HG03469 (cell line): ENCODE measurements around the gene MAGEA2.
"Not testable (repeated sequence)": the region's sequence is repeated elsewhere in the genome, so short reads cannot be mapped to it uniquely, and the experiment has no call there.

ENCODE experiments used
- ATAC-seq: cut with Tn5 transposase; IDR thresholded peaks from one replicate; pipeline ENCODE4 v1.9.1; 2021; ENCODE audit warnings: mild to moderate bottlenecking, moderate library complexity, moderate number of reproducible peaks; ENCODE audit not compliant: unreplicated experiment

Gene MAGEA2

GRCh38 chrX:152753686-152754650 lies at the start of gene MAGEA2:
Gene MAGEA2, minus strand, starts transcription at chrX:152753842. Its CDS starts 2,479 bp downstream, at chrX:152751363.
- ATAC-seq = not testable (repeated sequence)

GRCh38 chrX:152798945-152799344 lies 45.3 kb upstream of the MAGEA2 start:
- ATAC-seq = no peak

- peak; percentile 67 for ATAC-seq
These were observed 33.4 kb upstream of the MAGEA2 start for GRCh38 chrX:152787062-152787461.

GRCh38 chrX:152769549-152770289 lies 16.1 kb upstream of the MAGEA2 start, which contains the start of gene MAGEA6:
Gene MAGEA6, minus strand, starts transcription at chrX:152769689. Its CDS starts 2,039 bp downstream, at chrX:152767650.
- ATAC-seq = not testable (repeated sequence)

GRCh38 chrX:152766562-152766961 lies 12.9 kb upstream of the MAGEA2 start:
- ATAC-seq = not testable (repeated sequence)

GRCh38 chrX:152761582-152761981 lies 7.9 kb upstream of the MAGEA2 start:
- ATAC-seq = not testable (repeated sequence)

GRCh38 chrX:152759544-152759943 lies 5.9 kb upstream of the MAGEA2 start:
- ATAC-seq = not testable (repeated sequence)

GRCh38 chrX:152758918-152759317 lies 5.3 kb upstream of the MAGEA2 start, which contains the start of gene CSAG3:
Gene CSAG3, plus strand, starts transcription at chrX:152759218.
- ATAC-seq = not testable (repeated sequence)

GRCh38 chrX:152754871-152755270 lies 1.2 kb upstream of the MAGEA2 start:
- ATAC-seq = not testable (repeated sequence)

- ATAC-seq = no peak
These were observed 15.1 kb downstream of the MAGEA2 start for GRCh38 chrX:152738560-152738959.

GRCh38 chrX:152736528-152736927 lies 17.1 kb downstream of the MAGEA2 start:
- ATAC-seq = not testable (repeated sequence)

- no peak for ATAC-seq
These were observed 17.7 kb downstream of the MAGEA2 start for GRCh38 chrX:152735860-152736511.

GRCh38 chrX:152735101-152735500 lies 18.5 kb downstream of the MAGEA2 start:
- no peak for ATAC-seq

- not testable (repeated sequence) for ATAC-seq
These were observed 19.3 kb downstream of the MAGEA2 start for GRCh38 chrX:152734143-152734858.

GRCh38 chrX:152733261-152733975 lies 20.2 kb downstream of the MAGEA2 start, which contains the start of the genes CSAG1 and MAGEA12:
Gene CSAG1, minus strand, starts transcription at chrX:152733721. Its CDS starts 1,261 bp downstream, at chrX:152732460.
Gene MAGEA12, plus strand, starts transcription at chrX:152733757. Its CDS starts 2,405 bp downstream, at chrX:152736162.
- no peak for ATAC-seq

- ATAC-seq = no peak
These were observed 28.2 kb downstream of the MAGEA2 start for GRCh38 chrX:152725409-152725808.

- not testable (repeated sequence) for ATAC-seq
These were observed 39.5 kb downstream of the MAGEA2 start, which contains the start of gene MAGEA2B for GRCh38 chrX:152713815-152714787. Gene MAGEA2B, plus strand, starts transcription at chrX:152714628. Its CDS starts 2,479 bp downstream, at chrX:152717107.

- ATAC-seq = not testable (repeated sequence)
These were observed 40.4 kb downstream of the MAGEA2 start for GRCh38 chrX:152713195-152713594.
